GM12891 (cell line): ENCODE measurements around the gene GHRHR.
A peak's percentile ranks its signal among the peaks of the same experiment; 100 is the strongest.

ENCODE experiments used
- DNase-seq: peaks from one replicate; pipeline ENCODE4 v3.0.0; 2011; ENCODE audit warnings: low spot score; ENCODE audit not compliant: insufficient read length
- FAIRE-seq: peaks from 2 replicates; lab custom pipeline; 2011; peaks lifted over from hg19 to GRCh38; lab: Jason Lieb, UNC
- PAX5 ChIP-seq: IDR thresholded peaks from 2 replicates; pipeline ENCODE4 v1.6.1; 2011; ENCODE audit warnings: low read length, moderate library complexity, mild to moderate bottlenecking; ENCODE audit not compliant: insufficient read depth, severe bottlenecking
- POLR2A ChIP-seq: IDR thresholded peaks from 2 replicates; pipeline ENCODE4 v1.6.1; 2011; ENCODE audit warnings: low read depth, low read length, control low read depth
- POLR2AphosphoS5 ChIP-seq: IDR thresholded peaks from 2 replicates; pipeline ENCODE4 v1.6.1; 2011; ENCODE audit warnings: low read depth, low read length, control low read depth
- POU2F2 ChIP-seq: IDR thresholded peaks from 2 replicates; pipeline ENCODE4 v1.6.1; 2011; ENCODE audit warnings: low read depth, mild to moderate bottlenecking, control low read depth, low read length, moderate library complexity
- SPI1 ChIP-seq: IDR thresholded peaks from 2 replicates; pipeline ENCODE4 v1.6.1; 2011; ENCODE audit warnings: low read depth, low read length, control low read depth
- TAF1 ChIP-seq: IDR thresholded peaks from 2 replicates; pipeline ENCODE4 v1.6.1; 2011; ENCODE audit warnings: low read depth, low read length, control low read depth

GHRHR gene

DNA sequence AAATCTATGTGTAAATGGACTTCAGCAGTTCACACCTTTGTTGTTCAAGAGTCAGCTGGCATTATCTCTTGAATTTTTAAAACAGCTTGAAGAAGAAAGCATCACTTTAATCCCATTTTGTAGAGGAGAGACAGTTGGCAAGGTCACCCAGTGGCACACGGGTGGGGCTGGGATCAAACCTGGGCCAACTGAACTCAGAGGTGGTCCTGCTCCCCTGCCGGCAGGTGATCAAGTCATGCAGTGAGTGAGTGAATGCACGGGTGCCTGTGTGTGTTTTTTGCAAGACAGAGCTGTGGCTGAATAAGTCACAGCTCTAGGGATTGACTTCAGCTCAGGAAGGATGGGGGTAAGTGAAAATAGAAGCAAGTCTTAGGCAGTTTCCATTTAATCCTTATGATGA lies 9.5 kb downstream of the GHRHR start:
- DNase-seq = no peak
- FAIRE-seq = no peak
- no peak for TF ChIP-seq SPI1
- no peak for TF ChIP-seq TAF1
- TF ChIP-seq POU2F2 = no peak
- no peak for TF ChIP-seq POLR2A
- no peak for TF ChIP-seq POLR2AphosphoS5
- TF ChIP-seq PAX5 = no peak

DNA sequence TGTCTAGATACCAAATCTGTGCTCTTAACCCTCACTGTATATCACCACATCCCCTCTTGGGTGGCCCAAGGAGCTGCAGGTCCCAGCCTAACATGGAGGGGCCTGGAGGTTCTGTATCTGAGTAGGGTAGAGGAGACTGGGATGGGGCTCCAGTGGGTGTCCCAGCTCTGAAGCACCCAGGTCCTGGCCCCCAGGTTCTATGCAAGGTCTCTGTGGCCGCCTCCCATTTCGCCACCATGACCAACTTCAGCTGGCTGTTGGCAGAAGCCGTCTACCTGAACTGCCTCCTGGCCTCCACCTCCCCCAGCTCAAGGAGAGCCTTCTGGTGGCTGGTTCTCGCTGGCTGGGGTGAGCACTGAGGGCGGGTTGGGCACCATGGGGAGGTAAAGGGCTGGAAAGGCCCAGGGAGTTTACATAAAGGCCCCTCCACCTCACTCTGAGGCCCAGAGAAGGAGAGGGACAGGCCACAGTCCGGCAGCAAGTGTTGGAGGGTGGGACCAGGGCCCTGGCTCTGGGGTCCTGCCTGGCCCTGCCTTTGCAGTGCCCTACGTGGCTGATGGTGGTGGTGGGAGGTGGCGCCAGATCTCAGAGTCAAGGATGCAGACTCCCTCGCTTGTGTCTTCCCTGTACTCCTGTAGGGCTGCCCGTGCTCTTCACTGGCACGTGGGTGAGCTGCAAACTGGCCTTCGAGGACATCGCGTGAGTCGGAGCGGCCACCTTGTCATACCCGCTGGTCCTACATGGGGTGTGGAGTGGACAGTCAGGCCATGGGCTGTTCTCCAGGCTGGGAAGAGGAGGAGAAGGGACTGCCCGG lies 10.2 kb downstream of the GHRHR start:
- FAIRE-seq (no peak), DNase-seq (no peak)
- no peak for TF ChIP-seq POU2F2
- TF ChIP-seq PAX5 = no peak
- no peak for TF ChIP-seq POLR2AphosphoS5
- TF ChIP-seq SPI1 = no peak
- TF ChIP-seq TAF1 = no peak
- TF ChIP-seq POLR2A = no peak

DNA sequence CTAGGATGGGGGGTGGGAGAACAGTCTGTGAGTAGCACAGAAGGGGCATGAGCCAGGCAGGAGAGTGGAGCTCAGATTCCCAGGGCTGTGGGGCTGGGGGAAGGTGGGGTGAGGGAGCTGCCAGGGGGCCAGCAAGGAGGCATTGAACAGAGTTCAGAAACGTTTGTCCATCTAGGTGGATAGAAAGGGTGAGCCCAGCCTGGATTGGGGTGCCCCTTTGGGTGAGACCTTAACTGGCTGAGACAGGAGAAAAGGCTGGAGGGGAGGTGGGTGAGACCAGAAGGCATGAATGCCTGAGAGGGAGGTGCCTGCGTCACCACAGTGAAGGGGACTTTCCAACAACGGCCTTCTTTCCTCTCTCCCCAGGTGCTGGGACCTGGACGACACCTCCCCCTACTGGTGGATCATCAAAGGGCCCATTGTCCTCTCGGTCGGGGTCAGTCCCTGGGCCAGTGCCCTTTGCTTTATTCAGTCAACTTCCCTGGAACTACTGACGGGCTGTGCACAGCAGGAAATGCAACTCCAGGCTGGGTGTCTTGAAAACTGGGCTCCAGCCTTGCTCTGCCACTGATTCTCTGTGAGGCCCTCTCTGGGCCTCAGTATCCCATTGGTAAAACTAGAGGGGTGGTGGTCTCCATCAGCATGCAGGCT lies 11.0 kb downstream of the GHRHR start:
- TF ChIP-seq POU2F2 (peak; percentile 63; the same call in 1 of the 2 replicates), POLR2A (no peak)
- FAIRE-seq = peak; percentile 95
- peak; percentile 75 for DNase-seq

DNA sequence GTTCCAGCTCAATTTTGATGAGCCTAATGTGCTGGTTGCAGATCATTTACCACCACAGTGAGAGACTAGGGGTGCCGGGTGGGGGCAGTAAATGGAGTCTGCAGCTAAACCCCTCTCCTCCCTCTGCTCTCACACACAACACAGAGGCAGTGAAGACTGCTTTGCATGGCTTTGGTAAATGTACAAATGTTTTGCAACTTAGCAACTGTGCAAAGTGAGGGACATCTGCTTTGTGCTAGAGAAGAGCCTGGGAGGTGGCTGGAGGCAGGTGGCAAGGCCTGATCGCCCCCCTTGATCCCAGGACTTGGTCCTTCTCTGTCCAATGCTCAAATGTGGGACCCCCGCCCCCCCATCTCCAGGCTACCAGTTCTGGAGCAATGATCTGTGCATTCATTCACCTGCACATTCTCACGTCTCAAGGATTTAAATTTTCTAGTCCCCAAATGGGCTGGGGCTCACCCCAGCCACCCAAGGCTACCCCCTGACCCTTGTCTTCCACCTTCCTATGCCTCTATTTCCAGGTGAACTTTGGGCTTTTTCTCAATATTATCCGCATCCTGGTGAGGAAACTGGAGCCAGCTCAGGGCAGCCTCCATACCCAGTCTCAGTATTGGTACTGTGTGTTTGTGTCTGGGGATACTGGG lies 11.6 kb downstream of the GHRHR start:
- DNase-seq (no peak), FAIRE-seq (no peak)
- no peak for TF ChIP-seq PAX5
- no peak for TF ChIP-seq POLR2AphosphoS5
- no peak for TF ChIP-seq POU2F2
- no peak for TF ChIP-seq TAF1
- no peak for TF ChIP-seq SPI1

DNA sequence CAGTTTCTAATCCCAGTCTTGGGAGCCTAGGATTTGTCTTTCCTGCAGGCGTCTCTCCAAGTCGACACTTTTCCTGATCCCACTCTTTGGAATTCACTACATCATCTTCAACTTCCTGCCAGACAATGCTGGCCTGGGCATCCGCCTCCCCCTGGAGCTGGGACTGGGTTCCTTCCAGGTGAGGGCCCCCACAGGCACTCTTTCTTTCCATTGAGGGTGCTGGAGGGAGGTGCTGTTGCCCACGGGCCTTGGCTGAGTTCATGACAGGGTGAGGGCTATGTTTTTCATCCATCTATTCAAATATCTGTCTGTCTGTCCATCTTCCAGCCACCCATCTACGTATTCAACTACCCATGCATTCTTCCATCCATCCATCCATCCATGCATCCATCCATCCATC lies 12.6 kb downstream of the GHRHR start:
- no peak for TF ChIP-seq POLR2A
- TF ChIP-seq POU2F2 = no peak
- no peak for TF ChIP-seq POLR2AphosphoS5
- no peak for TF ChIP-seq PAX5
- TF ChIP-seq SPI1 = no peak
- no peak for TF ChIP-seq TAF1
- no peak for DNase-seq
- no peak for FAIRE-seq

DNA sequence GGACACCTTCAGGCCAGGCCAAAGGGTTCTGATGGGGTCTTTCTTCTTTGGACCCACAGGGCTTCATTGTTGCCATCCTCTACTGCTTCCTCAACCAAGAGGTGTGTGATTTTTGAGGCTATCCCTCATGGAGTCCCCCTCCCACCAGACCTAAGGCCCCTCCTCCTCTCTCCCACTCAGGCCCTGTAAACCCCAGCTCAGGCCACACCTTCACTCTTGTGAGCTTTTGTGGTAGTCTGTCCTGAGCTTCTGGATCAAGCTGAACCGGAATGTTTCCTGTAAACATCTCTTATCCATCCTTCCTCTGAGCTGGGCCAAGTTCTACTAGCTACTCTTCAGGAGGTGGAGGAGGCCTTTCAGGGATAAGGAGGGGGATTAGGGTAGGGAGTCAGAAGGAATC lies 13.5 kb downstream of the GHRHR start:
- FAIRE-seq (no peak), DNase-seq (no peak)
- no peak for TF ChIP-seq POLR2AphosphoS5
- no peak for TF ChIP-seq PAX5
- TF ChIP-seq SPI1 = no peak
- no peak for TF ChIP-seq TAF1

DNA sequence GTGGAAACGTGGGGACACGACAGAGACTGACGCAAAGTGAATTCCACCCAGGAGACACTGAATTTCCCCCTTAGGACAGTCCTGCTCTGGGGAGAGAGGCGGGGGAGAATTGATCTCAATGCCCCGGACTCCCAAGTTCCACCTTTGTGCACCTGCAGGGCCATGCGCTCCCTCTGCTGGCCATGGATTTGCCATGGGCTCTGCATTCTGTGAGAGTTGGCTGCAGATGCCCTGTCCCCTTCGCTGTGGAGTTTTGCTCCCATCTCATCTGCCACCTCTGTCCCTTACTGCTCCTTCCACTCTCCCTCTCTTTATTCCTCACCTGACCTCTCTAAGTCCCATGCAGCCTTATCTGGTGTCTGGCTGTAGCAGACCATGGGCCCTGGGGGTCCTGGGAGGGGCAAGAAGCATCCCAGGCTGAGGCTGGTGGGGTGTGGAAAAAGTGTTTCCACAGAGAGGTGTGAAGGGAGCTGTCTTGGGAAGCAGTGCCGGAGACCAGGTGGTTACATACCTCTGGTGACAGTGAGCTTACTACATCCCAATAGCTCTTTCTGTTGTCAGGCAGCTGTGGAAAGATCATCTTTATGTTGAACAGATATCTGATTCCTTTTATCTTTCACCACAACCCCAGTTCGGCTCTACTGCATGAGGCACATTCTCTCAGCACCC lies 14.3 kb downstream of the GHRHR start:
- no peak for FAIRE-seq
- TF ChIP-seq SPI1 (no peak), TAF1 (no peak), POLR2A (no peak), POU2F2 (no peak), PAX5 (no peak), POLR2AphosphoS5 (no peak)
- DNase-seq = no peak

DNA sequence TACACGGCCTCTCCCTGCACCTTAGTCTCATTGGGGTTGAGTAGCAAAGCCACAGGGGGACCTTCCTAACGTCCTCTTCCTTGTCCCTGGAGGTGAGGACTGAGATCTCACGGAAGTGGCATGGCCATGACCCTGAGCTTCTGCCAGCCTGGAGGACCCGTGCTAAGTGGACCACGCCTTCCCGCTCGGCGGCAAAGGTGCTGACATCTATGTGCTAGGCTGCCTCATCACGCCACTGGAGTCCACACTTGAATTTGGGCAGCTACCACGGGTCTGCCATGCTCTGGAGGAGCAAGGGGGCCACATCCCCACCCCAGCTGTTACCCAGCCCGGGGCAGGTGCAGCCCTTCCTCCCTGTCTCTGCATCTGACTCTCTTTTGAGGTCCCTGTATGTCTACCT lies 15.3 kb downstream of the GHRHR start:
- TF ChIP-seq PAX5 (no peak), POLR2AphosphoS5 (no peak), TAF1 (no peak), SPI1 (no peak), POLR2A (no peak), POU2F2 (no peak)
- DNase-seq = no peak
- FAIRE-seq = no peak

DNA sequence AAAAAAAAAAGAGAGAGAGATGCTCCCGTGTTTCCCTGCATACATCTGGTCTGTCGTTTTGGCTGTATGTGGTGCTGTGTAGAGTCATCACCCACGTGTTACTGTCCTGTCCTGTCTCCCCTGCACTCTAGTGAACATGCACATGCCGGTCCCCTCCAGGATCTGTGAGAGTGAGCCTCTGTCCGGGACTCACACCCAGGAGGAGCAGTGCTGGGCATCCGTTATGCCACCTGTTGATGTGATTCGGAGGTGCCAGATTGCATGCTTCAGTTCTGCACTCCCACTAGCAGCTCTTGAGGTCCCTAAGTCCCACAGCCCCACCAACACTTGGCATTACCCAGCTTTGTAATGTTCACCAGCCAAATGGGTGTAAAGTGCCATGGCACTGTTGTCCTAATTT lies 16.4 kb downstream of the GHRHR start:
- no peak for TF ChIP-seq POLR2A
- TF ChIP-seq POLR2AphosphoS5 = no peak
- no peak for TF ChIP-seq SPI1
- TF ChIP-seq PAX5 = no peak
- TF ChIP-seq POU2F2 = no peak
- no peak for TF ChIP-seq TAF1
- DNase-seq (no peak), FAIRE-seq (no peak)

DNA sequence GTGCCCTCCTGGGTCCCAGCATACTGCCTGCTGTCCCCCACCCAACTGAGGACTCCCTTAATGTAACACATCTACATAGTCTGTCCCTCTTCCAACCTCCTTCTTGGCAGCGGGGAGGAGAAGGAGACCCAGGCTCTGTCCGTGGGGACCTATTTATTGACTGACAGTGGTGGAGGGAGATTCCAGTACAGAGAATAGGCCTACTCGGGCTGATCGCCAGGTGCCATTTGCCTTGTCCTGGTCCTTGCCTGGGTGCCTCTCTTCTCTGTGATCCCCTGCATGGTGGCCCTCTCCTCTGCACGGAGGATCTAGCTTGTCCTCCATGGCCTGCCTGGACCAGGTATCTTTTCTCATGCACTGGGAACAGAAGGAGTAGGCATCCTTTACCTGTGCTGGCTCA lies 17.0 kb downstream of the GHRHR start:
- TF ChIP-seq TAF1 = no peak
- no peak for TF ChIP-seq PAX5
- no peak for TF ChIP-seq POLR2A
- no peak for TF ChIP-seq POLR2AphosphoS5
- TF ChIP-seq SPI1 = no peak
- no peak for DNase-seq
- no peak for FAIRE-seq
